ENCODE data around the gene EIF3I. TPM values are rescaled to one million over a fixed set of nuclear protein-coding genes. Genes with fewer than 3 reads are reported as not detected.

EIF3I gene
- total and polyA plus RNA-seq, 5 donors from 2014 or later = 123 to 216 (median 192) TPM

DNA sequence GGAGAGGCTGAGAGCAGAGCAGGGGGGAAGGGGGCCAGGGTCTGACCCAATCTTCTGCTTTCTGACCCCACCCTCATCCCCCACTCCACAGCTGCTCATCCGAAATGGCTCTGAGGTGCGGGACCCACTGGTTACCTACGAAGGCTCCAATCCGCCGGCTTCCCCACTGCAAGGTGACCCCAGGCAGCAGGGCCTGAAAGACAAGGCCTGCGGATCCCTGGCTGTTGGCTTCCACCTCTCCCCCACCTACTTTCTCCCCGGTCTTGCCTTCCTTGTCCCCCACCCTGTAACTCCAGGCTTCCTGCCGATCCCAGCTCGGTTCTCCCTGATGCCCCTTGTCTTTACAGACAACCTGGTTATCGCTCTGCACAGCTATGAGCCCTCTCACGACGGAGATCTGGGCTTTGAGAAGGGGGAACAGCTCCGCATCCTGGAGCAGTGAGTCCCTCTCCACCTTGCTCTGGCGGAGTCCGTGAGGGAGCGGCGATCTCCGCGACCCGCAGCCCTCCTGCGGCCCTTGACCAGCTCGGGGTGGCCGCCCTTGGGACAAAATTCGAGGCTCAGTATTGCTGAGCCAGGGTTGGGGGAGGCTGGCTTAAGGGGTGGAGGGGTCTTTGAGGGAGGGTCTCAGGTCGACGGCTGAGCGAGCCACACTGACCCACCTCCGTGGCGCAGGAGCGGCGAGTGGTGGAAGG, 52.6 kb downstream of the EIF3I start:
- H3K27me3 Mint-ChIP-seq = no peaks in the 10 kb centered on the region
- no peaks in the 10 kb centered on the region for H3K9me3 Mint-ChIP-seq
- ATAC-seq (ENCODE audit: low read depth in 2 of 2) (no peak), DNase-seq (no peak)
- H3K9me3 ChIP-seq (ENCODE audit: control insufficient read depth in 2 of 2, low read length in 2 of 2) = no peaks in the 10 kb centered on the region
- peak overlapping the region; percentile 72 for H3K4me3 ChIP-seq (ENCODE audit: low read depth, low read length)
- peaks cover 59% of the 10 kb centered on the region for H3K36me3 ChIP-seq (ENCODE audit: control insufficient read depth, insufficient read depth, low read length)
- H3K4me1 Mint-ChIP-seq = peaks cover 4 to 67% (median 39%) of the 10 kb centered on the region in 4 donors
- no peaks in the 10 kb centered on the region for H3K27me3 ChIP-seq (ENCODE audit: control insufficient read depth, insufficient read depth, low read length)
- H3K4me3 Mint-ChIP-seq = peak overlapping the region in 3 of 4 donors; percentile 70 to 93 (median 85)
- peak overlapping the region; percentile 93 to 99 (median 97) for H3K27ac Mint-ChIP-seq
- peak overlapping the region; percentile 79 for H3K27ac ChIP-seq (ENCODE audit: insufficient read depth, low read length, poor library complexity, severe bottlenecking)
- peaks cover 44% of the 10 kb centered on the region for H3K36me3 Mint-ChIP-seq
- peaks cover 43% of the 10 kb centered on the region for H3K4me1 ChIP-seq (ENCODE audit: control insufficient read depth, insufficient read depth, low read length, poor library complexity, severe bottlenecking)

DNA sequence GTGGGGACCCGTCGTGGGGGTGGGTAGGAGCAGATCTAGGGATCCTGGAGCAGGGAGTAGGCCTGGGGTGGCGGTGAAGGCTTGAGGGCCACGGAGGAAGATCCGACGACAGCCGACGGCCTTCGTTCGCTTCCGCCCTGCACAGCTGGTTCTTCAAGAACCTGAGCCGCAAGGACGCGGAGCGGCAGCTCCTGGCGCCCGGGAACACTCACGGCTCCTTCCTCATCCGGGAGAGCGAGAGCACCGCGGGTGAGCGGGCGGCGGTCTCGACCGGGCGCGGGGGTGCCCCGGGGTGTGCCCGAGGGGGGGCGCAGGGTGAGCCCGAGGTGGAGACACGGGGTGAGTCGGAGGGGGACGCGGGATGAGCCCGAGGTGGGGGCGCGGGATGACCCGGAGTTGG, 53.2 kb downstream of the EIF3I start:
- H3K4me1 ChIP-seq (ENCODE audit: control insufficient read depth, insufficient read depth, low read length, poor library complexity, severe bottlenecking) = peaks cover 42% of the 10 kb centered on the region
- Mint-ChIP-seq H3K9me3 (no peaks in the 10 kb centered on the region), H3K36me3 (peaks cover 46% of the 10 kb centered on the region), H3K4me3 (peak overlapping the region in 1 of 4 donors; percentile 31), H3K4me1 (peaks cover 4 to 64% (median 38%) of the 10 kb centered on the region in 4 donors), H3K27me3 (no peaks in the 10 kb centered on the region), H3K27ac (no peak overlapping the region)
- no peak for DNase-seq
- H3K27ac ChIP-seq (ENCODE audit: insufficient read depth, low read length, poor library complexity, severe bottlenecking) = peak overlapping the region; percentile 79
- H3K36me3 ChIP-seq (ENCODE audit: control insufficient read depth, insufficient read depth, low read length) = peaks cover 63% of the 10 kb centered on the region
- no peak for ATAC-seq (ENCODE audit: low read depth in 2 of 2)
- H3K4me3 ChIP-seq (ENCODE audit: low read depth, low read length) = no peak overlapping the region
- H3K27me3 ChIP-seq (ENCODE audit: control insufficient read depth, insufficient read depth, low read length) = no peaks in the 10 kb centered on the region
- no peaks in the 10 kb centered on the region for H3K9me3 ChIP-seq (ENCODE audit: control insufficient read depth in 2 of 2, low read length in 2 of 2)

DNA sequence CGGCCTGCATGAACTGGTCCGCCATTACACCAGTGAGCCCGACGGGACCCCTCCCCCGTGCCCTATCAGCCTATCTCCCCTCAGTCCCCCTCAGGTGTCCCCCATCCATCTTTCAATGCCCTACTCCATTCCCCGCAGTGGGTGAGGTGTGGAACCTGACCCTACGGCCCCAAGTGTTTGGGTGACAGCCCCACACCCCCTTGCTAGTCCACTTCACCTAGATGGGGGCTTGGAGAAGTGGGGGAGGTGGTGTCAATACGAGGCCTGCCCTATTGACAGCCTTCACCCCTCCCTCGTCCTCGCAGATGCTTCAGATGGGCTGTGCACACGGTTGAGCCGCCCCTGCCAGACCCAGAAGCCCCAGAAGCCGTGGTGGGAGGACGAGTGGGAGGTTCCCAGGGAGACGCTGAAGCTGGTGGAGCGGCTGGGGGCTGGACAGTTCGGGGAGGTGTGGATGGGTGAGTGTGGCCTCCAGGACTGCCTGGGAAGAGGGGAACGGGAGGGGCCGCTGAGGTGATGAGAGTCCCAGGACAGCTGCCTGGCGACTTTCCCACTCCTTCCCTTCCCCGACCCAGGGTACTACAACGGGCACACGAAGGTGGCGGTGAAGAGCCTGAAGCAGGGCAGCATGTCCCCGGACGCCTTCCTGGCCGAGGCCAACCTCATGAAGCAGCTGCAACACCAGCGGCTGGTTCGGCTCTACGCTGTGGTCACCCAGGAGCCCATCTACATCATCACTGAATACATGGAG, 54.0 kb downstream of the EIF3I start:
- no peak for ATAC-seq (ENCODE audit: low read depth in 2 of 2)
- no peak overlapping the region for H3K4me3 ChIP-seq (ENCODE audit: low read depth, low read length)
- H3K36me3 ChIP-seq (ENCODE audit: control insufficient read depth, insufficient read depth, low read length) = peaks cover 69% of the 10 kb centered on the region
- no peaks in the 10 kb centered on the region for H3K27me3 ChIP-seq (ENCODE audit: control insufficient read depth, insufficient read depth, low read length)
- no peak for DNase-seq
- H3K9me3 Mint-ChIP-seq = no peaks in the 10 kb centered on the region
- no peaks in the 10 kb centered on the region for H3K27me3 Mint-ChIP-seq
- peak overlapping the region in 1 of 4 donors; percentile 24 for H3K4me3 Mint-ChIP-seq
- H3K4me1 ChIP-seq (ENCODE audit: control insufficient read depth, insufficient read depth, low read length, poor library complexity, severe bottlenecking) = peaks cover 39% of the 10 kb centered on the region
- H3K9me3 ChIP-seq (ENCODE audit: control insufficient read depth in 2 of 2, low read length in 2 of 2) = no peaks in the 10 kb centered on the region
- peak overlapping the region in 1 of 3 donors; percentile 20 for H3K27ac Mint-ChIP-seq
- peaks cover 46% of the 10 kb centered on the region for H3K36me3 Mint-ChIP-seq
- H3K27ac ChIP-seq (ENCODE audit: insufficient read depth, low read length, poor library complexity, severe bottlenecking) = peak overlapping the region; percentile 79
- H3K4me1 Mint-ChIP-seq = peaks cover 4 to 60% (median 36%) of the 10 kb centered on the region in 4 donors

Other genes starting within 250 kb of the EIF3I start
- gene KHDRBS1, start 208.5 kb upstream of the EIF3I start, total RNA-seq = 100 TPM
- 100 to 1,000 TPM in 1 of 4 donors, 10 to 100 TPM in 3; 97.1 to 117 (median 99.4) TPM for gene KHDRBS1, start 208.5 kb upstream of the EIF3I start, polyA plus RNA-seq
- 13.1 TPM for gene TMEM39B, start 149.5 kb upstream of the EIF3I start, total RNA-seq
- 1 to 10 TPM; 2.3 to 3.6 (median 2.6) TPM for gene TMEM39B, start 149.5 kb upstream of the EIF3I start, polyA plus RNA-seq
- 56.1 TPM for gene KPNA6, start 114.4 kb upstream of the EIF3I start, total RNA-seq
- gene KPNA6, start 114.4 kb upstream of the EIF3I start, polyA plus RNA-seq = 10 to 100 TPM; 22.7 to 29.3 (median 26.4) TPM
- 30.9 TPM for gene TXLNA, start 42.7 kb upstream of the EIF3I start, total RNA-seq
- gene TXLNA, start 42.7 kb upstream of the EIF3I start, polyA plus RNA-seq = 10 to 100 TPM; 22.4 to 30.0 (median 24.0) TPM
- gene CCDC28B, start 21.8 kb upstream of the EIF3I start, total RNA-seq = 10.3 TPM
- 10 to 100 TPM; 12.0 to 15.5 (median 14.1) TPM for gene CCDC28B, start 21.8 kb upstream of the EIF3I start, polyA plus RNA-seq
- 2.7 TPM for gene IQCC, start 16.7 kb upstream of the EIF3I start, total RNA-seq
- gene IQCC, start 16.7 kb upstream of the EIF3I start, polyA plus RNA-seq = 1 to 10 TPM in 3 of 4 donors, under 1 TPM in 1; 0.68 to 1.8 (median 1.5) TPM
- not detected for gene DCDC2B, start 13.3 kb upstream of the EIF3I start, total RNA-seq
- under 1 TPM in 1 of 4 donors, not detected in 3; 0.09 TPM for gene DCDC2B, start 13.3 kb upstream of the EIF3I start, polyA plus RNA-seq
- gene TMEM234, start 54 bp upstream of the EIF3I start, total RNA-seq = 14.2 TPM
- 1 to 10 TPM; 4.6 to 6.2 (median 5.5) TPM for gene TMEM234, start 54 bp upstream of the EIF3I start, polyA plus RNA-seq
- gene FAM167B, start 24.8 kb downstream of the EIF3I start, total RNA-seq = 0.44 TPM
- gene FAM167B, start 24.8 kb downstream of the EIF3I start, polyA plus RNA-seq = not detected
- gene LCK, start 28.9 kb downstream of the EIF3I start, total RNA-seq = 388 TPM
- gene LCK, start 28.9 kb downstream of the EIF3I start, polyA plus RNA-seq = 1,000 to 10,000 TPM in 2 of 4 donors, 100 to 1,000 TPM in 2; 968 to 1,114 (median 1,027) TPM
- 98.2 TPM for gene HDAC1, start 69.7 kb downstream of the EIF3I start, total RNA-seq
- gene HDAC1, start 69.7 kb downstream of the EIF3I start, polyA plus RNA-seq = 100 to 1,000 TPM; 132 to 150 (median 147) TPM
- 27.5 TPM for gene MARCKSL1, start 113.8 kb downstream of the EIF3I start, total RNA-seq
- 10 to 100 TPM; 34.4 to 59.4 (median 48.7) TPM for gene MARCKSL1, start 113.8 kb downstream of the EIF3I start, polyA plus RNA-seq
- 43.2 TPM for gene FAM229A, start 140.1 kb downstream of the EIF3I start, total RNA-seq
- under 1 TPM in 2 of 4 donors, not detected in 2; 0.14 to 0.31 TPM for gene FAM229A, start 140.1 kb downstream of the EIF3I start, polyA plus RNA-seq
- gene TSSK3, start 140.1 kb downstream of the EIF3I start, total RNA-seq = 0.76 TPM
- gene TSSK3, start 140.1 kb downstream of the EIF3I start, polyA plus RNA-seq = 1 to 10 TPM in 2 of 4 donors, not detected in 2; 1.1 to 1.9 TPM
- 198 TPM for gene BSDC1, start 172.0 kb downstream of the EIF3I start, total RNA-seq
- 10 to 100 TPM; 27.3 to 45.4 (median 40.1) TPM for gene BSDC1, start 172.0 kb downstream of the EIF3I start, polyA plus RNA-seq
- not detected for gene ZBTB8B, start 242.7 kb downstream of the EIF3I start, total RNA-seq
- gene ZBTB8B, start 242.7 kb downstream of the EIF3I start, polyA plus RNA-seq = not detected